A172 (cell line): Measurements from ENCODE around the gene NSG1. TPM values are rescaled to one million over a fixed set of nuclear protein-coding genes. Genes with fewer than 3 reads are reported as not detected.
"Not testable (repeated sequence)": the region's sequence is repeated elsewhere in the genome, so short reads cannot be mapped to it uniquely, and the experiment has no call there.

Source experiments
- DNase-seq: peaks from one replicate; pipeline ENCODE4 v3.0.0-alpha.2; 2015; ENCODE audit warnings: low spot score
- total RNA-seq: library from RNA; depleted of rRNA; stranded (reverse); fragments of >200 nt; shearing (Covaris generic); gene quantifications from 2 replicates; pipeline ENCODE4 v1.2.3, GENCODE V29; 2014

Gene NSG1
- total RNA-seq, 1 experiment from 2014 or later: 9.2 TPM

GRCh38 chr4:4415806-4416805, 29.2 kb downstream of the NSG1 start:
- no peak for DNase-seq

GRCh38 chr4:4416981-4417380, 30.1 kb downstream of the NSG1 start:
- no peak for DNase-seq

DNA sequence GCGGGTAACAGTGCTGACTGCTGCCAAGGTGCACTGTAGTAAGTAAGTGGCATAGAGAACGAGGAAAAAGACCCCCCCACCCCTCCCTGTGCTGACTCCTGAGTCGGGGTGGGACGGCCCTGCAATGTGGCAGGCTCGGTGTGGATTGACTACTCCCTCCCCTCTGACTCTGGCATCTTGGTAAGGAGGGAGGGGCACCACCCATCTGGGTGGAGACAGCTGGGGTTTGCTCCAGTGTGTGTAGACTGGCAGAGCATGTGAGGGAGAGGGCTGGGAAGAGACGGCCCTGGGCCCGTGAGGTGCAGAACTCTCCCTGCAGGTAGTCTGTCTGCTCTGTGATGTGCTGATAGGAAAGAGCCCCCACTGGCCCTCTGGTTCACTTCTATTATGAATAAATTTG, 31.0 kb downstream of the NSG1 start:
- DNase-seq: no peak

DNA sequence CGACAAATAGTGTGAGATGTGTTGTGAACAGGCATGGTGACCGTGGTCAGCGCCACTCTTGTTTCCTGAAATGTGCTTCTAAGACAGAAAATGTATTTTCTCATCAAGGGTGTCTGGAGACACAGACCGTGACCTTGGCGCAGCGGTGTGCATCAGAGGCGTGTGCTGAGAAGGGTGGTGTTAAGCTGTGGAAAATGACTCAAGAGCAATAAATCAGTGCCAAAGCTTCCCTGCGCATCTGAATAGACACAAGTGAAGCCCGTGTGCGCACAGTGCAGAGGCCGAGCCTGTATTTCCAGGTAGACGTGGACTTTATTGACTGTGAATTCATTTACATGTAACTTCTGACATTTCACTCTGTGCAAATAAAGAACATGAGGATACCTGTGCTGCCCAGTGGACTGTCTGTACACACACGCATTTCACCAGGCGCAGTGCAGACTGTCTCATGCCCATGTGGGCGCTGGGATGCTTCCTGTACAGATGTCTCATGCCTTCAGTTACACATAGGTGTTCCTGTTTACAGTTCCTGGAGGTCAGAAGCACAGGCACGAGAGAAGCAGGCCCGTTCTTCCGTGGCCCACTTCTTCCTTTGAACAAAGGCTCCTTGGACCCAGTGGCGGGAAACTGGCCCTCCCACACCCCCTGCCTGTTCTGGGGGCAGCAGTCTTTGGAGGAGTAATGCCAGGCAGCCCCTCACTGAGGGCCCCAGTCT, 31.9 kb downstream of the NSG1 start:
- no peak for DNase-seq

- no peak for DNase-seq
Measured at GRCh38 chr4:4419896-4420295, 33.0 kb downstream of the NSG1 start.

GRCh38 chr4:4420421-4420820, 33.5 kb downstream of the NSG1 start:
- no peak for DNase-seq

DNA sequence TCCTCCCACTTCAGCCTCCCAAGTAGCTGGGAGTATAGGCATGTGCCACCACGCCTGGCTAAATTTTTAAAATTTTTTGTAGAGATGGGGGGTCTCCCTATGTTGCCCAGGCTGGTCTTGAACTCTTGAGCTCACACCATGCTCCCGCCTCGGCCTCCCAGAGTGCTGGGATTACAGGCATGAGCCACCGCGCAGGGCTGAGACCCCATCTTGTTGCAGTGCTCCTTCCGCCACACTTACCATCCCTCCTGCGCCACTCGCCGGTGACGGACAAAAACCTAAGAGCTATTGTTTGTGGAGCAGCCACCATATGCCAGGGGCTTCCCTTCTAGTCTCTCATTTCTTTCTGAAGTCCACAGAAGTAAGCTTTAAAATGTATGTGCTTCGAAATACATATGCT, 34.5 kb downstream of the NSG1 start:
- no peak for DNase-seq

DNA sequence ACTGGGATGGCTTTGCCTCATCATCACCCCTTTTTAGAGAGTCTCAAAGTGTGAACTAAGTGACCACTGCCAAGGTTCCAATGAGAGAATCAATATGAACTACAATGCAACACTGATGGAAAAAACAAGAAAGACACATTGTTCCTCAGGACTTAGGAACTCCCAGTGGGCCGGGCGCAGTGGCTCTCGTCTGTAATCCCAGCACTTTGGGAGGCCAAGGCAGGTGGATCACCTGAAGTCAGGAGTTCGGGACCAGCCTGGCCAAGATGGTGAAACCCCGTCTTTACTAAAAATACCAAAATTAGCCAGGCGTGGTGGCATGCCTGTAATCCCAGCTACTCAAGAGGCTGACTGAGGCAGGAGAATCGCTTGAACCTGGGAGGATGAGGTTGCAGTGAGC, 35.2 kb downstream of the NSG1 start:
- DNase-seq: not testable (repeated sequence)

- no peak for DNase-seq
Measured at GRCh38 chr4:4422856-4423499, 36.1 kb downstream of the NSG1 start.

GRCh38 chr4:4423706-4424498, 37.0 kb downstream of the NSG1 start:
- DNase-seq: no peak

GRCh38 chr4:4424499-4425115, 37.7 kb downstream of the NSG1 start:
- DNase-seq: no peak

DNA sequence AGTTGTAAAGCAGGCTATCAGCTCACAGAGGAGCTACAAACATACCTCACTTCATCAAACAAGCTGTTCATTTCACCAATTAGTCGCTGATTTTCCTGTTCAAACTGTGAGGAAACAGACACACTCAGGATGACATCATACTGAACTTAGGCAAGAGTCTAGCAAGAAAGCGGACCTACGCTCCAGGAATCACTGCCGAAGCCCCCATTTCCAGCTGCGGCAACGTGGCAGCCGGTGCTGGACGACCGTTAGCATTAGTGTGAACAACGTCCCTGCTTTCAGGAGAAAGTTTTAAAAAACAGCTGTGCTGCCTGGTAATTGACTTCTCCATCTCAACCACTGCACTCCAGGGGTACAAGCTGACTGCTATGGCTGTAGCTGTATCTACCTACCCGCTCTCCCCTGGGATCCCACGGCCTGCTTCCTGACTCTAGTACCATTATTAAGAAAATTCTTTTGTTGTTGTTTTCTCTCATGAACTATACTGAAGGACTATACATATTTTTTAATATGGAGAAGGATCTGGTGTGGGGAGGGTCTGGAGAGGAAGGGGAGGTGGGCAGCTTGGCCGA, 38.3 kb downstream of the NSG1 start:
- no peak for DNase-seq

- no peak for DNase-seq
Measured at GRCh38 chr4:4425696-4426095, 38.8 kb downstream of the NSG1 start.

GRCh38 chr4:4426511-4427120, 39.7 kb downstream of the NSG1 start:
- peak; percentile 10 for DNase-seq

DNA sequence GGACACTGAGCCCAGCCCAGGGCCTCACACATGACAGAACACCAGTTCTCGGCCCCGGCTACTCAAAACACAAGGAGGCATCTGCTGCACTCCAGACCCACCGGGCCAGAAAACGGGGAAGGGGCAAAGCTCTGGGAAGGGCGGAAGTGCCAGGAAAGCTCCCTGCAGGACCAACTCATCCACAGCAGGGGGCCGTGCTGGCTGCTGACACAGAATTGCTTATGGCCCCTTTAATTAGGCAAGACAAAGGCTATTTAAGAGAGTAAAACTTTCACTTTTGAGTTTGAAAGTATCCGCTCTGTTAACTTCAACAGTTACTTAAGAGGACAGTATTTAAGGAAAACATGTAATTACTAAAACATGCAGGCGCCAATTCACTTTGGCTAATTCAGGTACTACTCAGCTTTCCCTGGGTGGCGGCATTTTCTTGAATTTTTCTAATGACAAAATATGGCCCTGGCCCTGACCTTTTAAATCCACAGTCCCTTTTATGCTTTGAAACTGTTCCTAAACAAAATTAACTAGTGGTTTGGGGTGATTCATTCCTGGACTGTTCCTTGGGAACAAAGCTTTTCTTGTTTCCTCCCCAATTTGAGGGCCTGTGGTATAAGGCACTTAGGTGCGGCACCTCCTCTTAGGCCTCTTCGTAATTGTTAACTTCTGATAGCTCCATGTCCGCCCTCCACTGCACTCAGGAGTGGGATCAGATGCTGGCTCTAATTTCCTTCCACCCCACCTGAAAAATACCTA, 40.4 kb downstream of the NSG1 start:
- peak; percentile 61 for DNase-seq

- no peak for DNase-seq
Measured at GRCh38 chr4:4427886-4428285, 41.0 kb downstream of the NSG1 start.

DNA sequence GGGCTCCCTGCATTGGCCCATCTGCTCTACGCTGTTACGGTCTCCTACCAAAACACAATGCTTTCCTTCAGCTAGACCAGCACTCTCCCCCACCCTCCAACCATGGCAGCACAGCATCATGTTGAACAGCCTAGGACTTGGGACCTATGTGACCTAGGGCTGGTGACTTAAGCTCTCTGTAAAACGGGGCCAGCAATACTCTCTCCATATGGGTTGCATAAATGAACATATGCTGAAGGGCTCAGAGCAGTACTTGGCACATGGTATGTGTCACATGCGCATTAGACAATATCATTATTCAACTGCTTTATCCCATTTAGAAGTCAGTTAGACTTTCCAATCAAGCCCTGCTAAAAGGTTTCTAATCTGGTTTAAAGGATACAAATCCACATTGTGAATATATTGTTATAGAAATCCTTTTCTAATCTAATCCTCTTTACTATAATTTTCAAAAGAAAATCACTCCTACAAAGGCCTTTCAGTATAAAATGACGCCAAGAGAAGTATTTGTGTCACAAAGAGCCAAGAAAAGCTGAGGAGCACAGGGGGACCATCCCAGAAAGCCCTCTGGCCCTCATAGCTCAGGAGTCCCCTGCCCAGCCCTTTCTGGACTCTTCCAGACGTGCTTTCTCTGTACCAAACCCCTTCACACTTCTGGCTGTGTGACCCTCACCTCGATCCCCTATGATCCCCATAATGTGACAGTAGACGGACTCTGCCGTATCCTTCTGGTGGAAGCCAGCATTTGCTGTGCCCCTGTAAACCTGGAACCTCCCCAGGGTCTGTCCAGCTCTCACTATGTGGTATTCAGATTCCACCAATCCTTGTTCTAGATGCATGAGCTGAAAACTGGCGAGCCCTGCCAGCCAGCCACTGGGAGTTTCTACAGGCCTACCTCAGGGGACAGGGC, 42.3 kb downstream of the NSG1 start:
- no peak for DNase-seq

GRCh38 chr4:4430492-4431195, 43.7 kb downstream of the NSG1 start:
- peak; percentile 72 for DNase-seq
